ENCODE measurements around the gene CCDC116. TPM values are rescaled to one million over a fixed set of nuclear protein-coding genes. Genes with fewer than 3 reads are reported as not detected.

The CCDC116 gene
- total RNA-seq, 1 donor from 2014 or later, result not detected

DNA sequence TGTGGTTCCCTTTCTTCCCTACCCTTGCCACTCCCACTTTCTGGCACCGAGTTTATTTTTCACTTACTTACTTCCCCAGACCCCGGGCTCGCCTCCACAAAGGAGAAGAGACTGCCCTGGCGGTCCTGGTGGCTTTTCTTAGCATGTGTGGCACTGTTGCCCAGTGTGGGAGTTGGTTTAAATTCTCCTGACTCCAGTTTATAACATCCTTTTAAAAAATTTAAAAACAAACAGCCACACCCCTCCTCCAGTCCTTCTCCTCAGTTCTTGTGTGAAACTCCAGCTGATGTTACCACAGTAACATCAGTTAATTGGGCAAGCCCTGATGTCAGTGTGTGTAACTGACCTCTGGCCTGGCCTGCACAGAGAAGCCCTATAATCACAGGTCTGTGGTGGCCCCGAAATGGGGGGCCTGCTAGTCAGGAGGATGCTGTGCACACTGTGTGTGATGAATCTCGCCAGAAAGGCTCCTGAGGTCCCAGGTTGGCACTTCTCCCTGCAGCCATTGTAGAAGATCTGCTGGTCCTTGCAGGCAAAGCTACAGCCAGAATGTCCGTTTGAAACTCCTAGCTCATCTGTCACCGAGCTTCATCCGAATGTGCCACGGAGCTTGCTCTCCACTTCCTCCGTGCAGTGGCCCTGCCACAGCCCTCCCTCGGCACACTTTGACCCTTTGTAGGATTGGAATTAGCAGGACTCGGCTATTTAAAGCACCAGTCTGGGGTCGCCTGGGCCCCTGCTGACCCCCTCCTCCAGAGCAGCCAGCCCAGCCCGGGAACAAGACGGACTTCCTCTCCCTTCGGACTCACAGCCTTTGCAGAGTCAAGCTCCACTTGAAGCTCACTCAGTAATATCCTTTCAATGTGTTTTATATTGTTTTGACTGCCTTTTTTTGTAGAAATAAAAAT, 10.3 kb upstream of the CCDC116 start:
- no peak overlapping the region for H3K4me3 ChIP-seq
- H3K27ac ChIP-seq, result no peak overlapping the region
- no peaks in the 10 kb centered on the region for H3K27me3 ChIP-seq
- no peak for DNase-seq (ENCODE audit: extremely low spot score in 2 of 2)
- peaks cover 59% of the 10 kb centered on the region for H3K4me1 ChIP-seq
- intact Hi-C loops (cut with DNase I), result no loop called here
- no peak for TF ChIP-seq CTCF (IDR thresholded peaks at IDR 0.05)
- no peak for TF ChIP-seq POLR2A (IDR thresholded peaks at IDR 0.05)
- no peak for TF ChIP-seq POLR2AphosphoS5 (IDR thresholded peaks at IDR 0.05; ENCODE audit: insufficient read depth in 1 of 2, low read depth in 1 of 2)
- H3K9me3 ChIP-seq, result no peaks in the 10 kb centered on the region
- H3K36me3 ChIP-seq, result no peaks in the 10 kb centered on the region

GRCh38 chr22:21622919-21623647, 9.5 kb upstream of the CCDC116 start:
- Histone ChIP-seq H3K36me3 (peaks cover 0 to 3% of the 10 kb centered on the region in 2 donors), H3K9me3 (no peaks in the 10 kb centered on the region), H3K27ac (no peak overlapping the region), H3K27me3 (no peaks in the 10 kb centered on the region), H3K4me1 (peaks cover 62% of the 10 kb centered on the region), H3K4me3 (no peak overlapping the region)
- TF ChIP-seq POLR2A (IDR thresholded peaks at IDR 0.05), result no peak
- TF ChIP-seq POLR2AphosphoS5 (IDR thresholded peaks at IDR 0.05; ENCODE audit: insufficient read depth in 1 of 2, low read depth in 1 of 2), result no peak
- no peak for TF ChIP-seq CTCF (IDR thresholded peaks at IDR 0.05)
- no peak for DNase-seq (ENCODE audit: extremely low spot score in 2 of 2)
- intact Hi-C loops (cut with DNase I), result no loop called here

DNA sequence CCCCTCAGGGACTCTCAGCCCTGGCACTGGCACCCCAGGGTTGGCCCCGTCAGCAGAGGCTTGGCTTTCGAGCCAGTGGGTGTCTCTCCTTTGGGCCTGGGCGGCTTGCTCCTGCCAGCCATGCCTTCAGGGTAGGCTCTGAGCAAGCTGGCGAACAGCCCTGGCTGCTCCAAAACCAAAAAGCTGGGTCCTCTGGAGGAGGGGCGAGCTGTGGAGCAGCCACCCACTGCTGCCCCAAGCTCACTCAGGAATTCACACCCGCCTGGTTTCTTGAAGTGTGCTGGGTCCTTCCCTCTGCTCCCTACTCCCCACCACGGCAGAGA, 9.0 kb upstream of the CCDC116 start:
- Histone ChIP-seq H3K27ac (no peak overlapping the region), H3K4me1 (peaks cover 67% of the 10 kb centered on the region), H3K27me3 (no peaks in the 10 kb centered on the region), H3K4me3 (no peak overlapping the region), H3K36me3 (peaks cover 0 to 4% of the 10 kb centered on the region in 2 donors), H3K9me3 (no peaks in the 10 kb centered on the region)
- no peak for TF ChIP-seq POLR2A (IDR thresholded peaks at IDR 0.05)
- no peak for TF ChIP-seq POLR2AphosphoS5 (IDR thresholded peaks at IDR 0.05; ENCODE audit: insufficient read depth in 1 of 2, low read depth in 1 of 2)
- no peak for TF ChIP-seq CTCF (IDR thresholded peaks at IDR 0.05)
- intact Hi-C loops (cut with DNase I), result no loop called here
- DNase-seq (ENCODE audit: extremely low spot score in 2 of 2), result no peak

GRCh38 chr22:21624120-21624879, 8.3 kb upstream of the CCDC116 start:
- H3K4me3 ChIP-seq, result no peak overlapping the region
- H3K27ac ChIP-seq, result peak overlapping the region; percentile 23
- intact Hi-C loops (cut with DNase I), result no loop called here
- DNase-seq (ENCODE audit: extremely low spot score in 2 of 2), result no peak
- H3K27me3 ChIP-seq, result no peaks in the 10 kb centered on the region
- peaks cover 73% of the 10 kb centered on the region for H3K4me1 ChIP-seq
- TF ChIP-seq POLR2AphosphoS5 (IDR thresholded peaks at IDR 0.05; ENCODE audit: insufficient read depth in 1 of 2, low read depth in 1 of 2) (no peak), POLR2A (IDR thresholded peaks at IDR 0.05) (no peak), CTCF (IDR thresholded peaks at IDR 0.05) (no peak)
- H3K9me3 ChIP-seq, result no peaks in the 10 kb centered on the region
- H3K36me3 ChIP-seq, result peaks cover 0 to 4% of the 10 kb centered on the region in 2 donors

Measured in vagina (tissue), 2 donors.